ENCODE results near the gene TMED9.

TMED9 gene

GRCh38 chr5:177592010-177592834 lies at the start of gene TMED9:
TMED9 (plus strand) TSS chr5:177592203; CDS start chr5:177592215, 12 bp downstream.
- DNase-seq (ENCODE audit: low spot score in 2 of 2), result peak; percentile 75 to 84
- H3K9me3 ChIP-seq, result no peaks in the 10 kb centered on the region
- peak within 1 kb of the TSS; percentile 96 for H3K4me3 ChIP-seq
- no peaks in the 10 kb centered on the region for H3K4me1 ChIP-seq
- H3K27me3 ChIP-seq (ENCODE audit: low read depth), result peaks cover 20% of the 10 kb centered on the region
- H3K36me3 ChIP-seq (replicated peaks), result peaks cover 36% of the 10 kb centered on the region
- in situ Hi-C loops (cut with MboI; ENCODE audit: low sequenced_read_pairs), result no loop called here

DNA sequence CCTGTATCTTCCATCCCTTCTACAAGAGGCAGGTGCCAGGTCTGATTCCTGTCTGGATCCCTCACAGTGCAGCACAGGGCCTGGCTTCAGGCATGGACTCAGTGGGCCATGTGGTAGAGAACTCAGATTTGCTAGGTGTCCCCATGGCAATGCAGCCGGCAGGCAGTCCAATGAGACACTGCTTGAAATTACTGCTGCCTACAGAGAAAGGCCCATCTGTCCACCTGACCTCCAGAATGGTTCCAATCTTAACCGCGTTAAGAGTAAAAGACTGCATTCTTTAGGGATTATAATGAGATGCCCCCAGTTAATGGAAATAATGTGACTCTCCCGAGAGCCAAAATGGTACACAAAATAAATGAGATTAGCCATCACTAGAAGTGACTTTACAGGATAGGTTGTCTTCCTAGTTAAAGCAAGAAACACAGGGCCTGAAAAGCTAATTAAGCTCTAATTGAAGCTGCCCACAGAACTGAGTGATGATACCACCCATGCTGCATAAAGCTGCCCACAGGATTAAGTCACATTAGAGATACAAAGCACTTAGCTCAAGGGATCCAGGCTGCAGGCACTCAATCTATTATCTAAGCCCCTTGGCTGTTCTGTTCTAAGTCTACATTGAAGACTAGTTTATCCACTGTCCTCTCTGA lies 49.1 kb upstream of the TMED9 start:
- no peaks in the 10 kb centered on the region for H3K9me3 ChIP-seq
- H3K27me3 ChIP-seq (ENCODE audit: low read depth), result no peaks in the 10 kb centered on the region
- no peak overlapping the region for H3K4me3 ChIP-seq
- peaks cover 24% of the 10 kb centered on the region for H3K36me3 ChIP-seq (replicated peaks)
- in situ Hi-C loops (cut with MboI; ENCODE audit: low sequenced_read_pairs), result no loop called here
- DNase-seq (ENCODE audit: low spot score in 2 of 2), result no peak
- H3K4me1 ChIP-seq, result peaks cover 15% of the 10 kb centered on the region

- peaks cover 18% of the 10 kb centered on the region for H3K36me3 ChIP-seq (replicated peaks)
- no peak for DNase-seq (ENCODE audit: low spot score in 2 of 2)
These were observed 46.3 kb upstream of the TMED9 start for GRCh38 chr5:177545487-177546257.

GRCh38 chr5:177546258-177546741 lies 45.7 kb upstream of the TMED9 start:
- in situ Hi-C loops (cut with MboI; ENCODE audit: low sequenced_read_pairs), result no loop called here

More at GRCh38 chr5:177545487-177546257, 46.3 kb upstream of the TMED9 start:
- Histone ChIP-seq H3K4me1 (peaks cover 15% of the 10 kb centered on the region), H3K27me3 (ENCODE audit: low read depth) (no peaks in the 10 kb centered on the region), H3K4me3 (no peak overlapping the region), H3K9me3 (no peaks in the 10 kb centered on the region)
- in situ Hi-C loops (cut with MboI; ENCODE audit: low sequenced_read_pairs), result no loop called here

GRCh38 chr5:177547736-177548135 lies 44.3 kb upstream of the TMED9 start:
- Histone ChIP-seq H3K4me1 (peaks cover 17% of the 10 kb centered on the region), H3K9me3 (no peaks in the 10 kb centered on the region), H3K4me3 (no peak overlapping the region), H3K36me3 (replicated peaks) (peaks cover 19% of the 10 kb centered on the region), H3K27me3 (ENCODE audit: low read depth) (no peaks in the 10 kb centered on the region)
- DNase-seq (ENCODE audit: low spot score in 2 of 2), result no peak
- in situ Hi-C loops (cut with MboI; ENCODE audit: low sequenced_read_pairs), result no loop called here

More at GRCh38 chr5:177546258-177546741, 45.7 kb upstream of the TMED9 start:
- Histone ChIP-seq H3K9me3 (no peaks in the 10 kb centered on the region), H3K4me3 (no peak overlapping the region), H3K36me3 (replicated peaks) (peaks cover 18% of the 10 kb centered on the region), H3K4me1 (peaks cover 15% of the 10 kb centered on the region), H3K27me3 (ENCODE audit: low read depth) (no peaks in the 10 kb centered on the region)
- peak; percentile 32 to 39 for DNase-seq (ENCODE audit: low spot score in 2 of 2)

- H3K4me3 ChIP-seq, result no peak overlapping the region
- H3K9me3 ChIP-seq, result no peaks in the 10 kb centered on the region
- no peaks in the 10 kb centered on the region for H3K27me3 ChIP-seq (ENCODE audit: low read depth)
- in situ Hi-C loops (cut with MboI; ENCODE audit: low sequenced_read_pairs), result no loop called here
- peaks cover 18% of the 10 kb centered on the region for H3K36me3 ChIP-seq (replicated peaks)
- no peak for DNase-seq (ENCODE audit: low spot score in 2 of 2)
- peaks cover 15% of the 10 kb centered on the region for H3K4me1 ChIP-seq
These were observed 43.5 kb upstream of the TMED9 start for GRCh38 chr5:177548495-177548894.

DNA sequence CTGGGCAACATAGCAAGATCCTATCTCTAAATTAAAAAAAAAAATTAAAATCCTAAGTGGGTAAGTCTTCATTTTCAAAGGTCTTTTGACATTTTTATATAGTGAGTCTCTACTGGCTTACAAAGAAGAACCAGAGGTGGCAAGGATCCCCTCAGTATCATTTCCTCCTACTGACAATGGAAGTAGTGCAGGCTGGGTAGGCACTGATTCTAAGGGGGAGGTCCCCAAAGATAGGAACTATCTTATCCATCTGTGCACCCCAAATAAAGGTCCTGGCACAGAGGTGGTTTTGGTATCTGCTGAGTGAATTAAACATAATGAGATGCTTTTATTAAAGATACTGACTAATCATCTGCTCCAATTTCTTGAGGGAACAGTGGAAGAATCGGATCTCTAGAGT lies 41.9 kb upstream of the TMED9 start:
- no peak for DNase-seq (ENCODE audit: low spot score in 2 of 2)
- H3K9me3 ChIP-seq, result no peaks in the 10 kb centered on the region
- peaks cover 18% of the 10 kb centered on the region for H3K4me1 ChIP-seq
- no peaks in the 10 kb centered on the region for H3K27me3 ChIP-seq (ENCODE audit: low read depth)
- H3K36me3 ChIP-seq (replicated peaks), result peaks cover 15% of the 10 kb centered on the region
- H3K4me3 ChIP-seq, result no peak overlapping the region
- in situ Hi-C loops (cut with MboI; ENCODE audit: low sequenced_read_pairs), result no loop called here

GRCh38 chr5:177552839-177553455 lies 39.1 kb upstream of the TMED9 start:
- Histone ChIP-seq H3K4me1 (peaks cover 16% of the 10 kb centered on the region), H3K4me3 (peak overlapping the region; percentile 84), H3K9me3 (no peaks in the 10 kb centered on the region), H3K36me3 (replicated peaks) (peaks cover 15% of the 10 kb centered on the region), H3K27me3 (ENCODE audit: low read depth) (no peaks in the 10 kb centered on the region)
- peak in 1 of 2 experiments; percentile 58 for DNase-seq (ENCODE audit: low spot score in 2 of 2)
- in situ Hi-C loops (cut with MboI; ENCODE audit: low sequenced_read_pairs), result no loop called here

- in situ Hi-C loops (cut with MboI; ENCODE audit: low sequenced_read_pairs), result no loop called here
- Histone ChIP-seq H3K4me1 (peaks cover 16% of the 10 kb centered on the region), H3K27me3 (ENCODE audit: low read depth) (no peaks in the 10 kb centered on the region), H3K36me3 (replicated peaks) (peaks cover 15% of the 10 kb centered on the region), H3K4me3 (peak overlapping the region; percentile 84), H3K9me3 (no peaks in the 10 kb centered on the region)
- peak in 1 of 2 experiments; percentile 45 for DNase-seq (ENCODE audit: low spot score in 2 of 2)
These were observed 38.2 kb upstream of the TMED9 start for GRCh38 chr5:177553671-177554429.

DNA sequence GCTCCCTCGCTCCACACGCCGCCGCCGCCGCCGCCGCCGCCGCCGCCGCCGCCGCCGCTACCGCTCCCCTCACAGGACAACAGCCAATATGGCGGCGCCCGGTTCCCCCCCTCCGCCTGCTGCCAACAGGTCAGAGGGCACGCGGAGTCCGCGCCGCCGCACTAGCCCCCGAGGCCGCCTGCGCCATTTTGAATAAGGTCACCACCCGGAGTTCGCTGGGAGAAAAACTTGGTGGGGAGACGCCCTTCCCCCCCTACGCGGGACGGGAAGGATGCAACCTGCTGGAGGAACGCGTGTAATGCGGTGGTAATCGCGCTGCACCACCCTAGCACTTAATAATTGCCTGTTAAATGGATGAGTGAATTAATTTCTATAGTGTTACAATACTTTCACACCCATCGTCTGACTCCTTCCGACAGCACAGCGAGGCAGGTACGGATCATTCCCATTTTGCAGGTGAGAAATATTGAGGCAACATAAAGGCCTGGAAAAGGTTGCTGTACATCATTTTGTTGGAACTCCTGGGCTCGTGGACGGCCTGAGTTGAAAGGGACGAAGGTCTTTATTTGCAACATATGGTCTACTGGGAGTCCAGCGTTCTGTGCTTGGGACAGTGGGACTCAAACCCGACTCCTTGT lies 37.4 kb upstream of the TMED9 start, which contains the start of gene FAM193B:
FAM193B (minus strand) TSS at position 90 of the 638 bp plus-strand sequence. CDS start 105 bp downstream, outside the sequence.
- Histone ChIP-seq H3K27me3 (ENCODE audit: low read depth) (no peaks in the 10 kb centered on the region), H3K4me1 (peaks cover 20% of the 10 kb centered on the region), H3K9me3 (no peaks in the 10 kb centered on the region), H3K4me3 (peak within 1 kb of the TSS; percentile 84), H3K36me3 (replicated peaks) (peaks cover 15% of the 10 kb centered on the region)
- in situ Hi-C loops (cut with MboI; ENCODE audit: low sequenced_read_pairs), result no loop called here
- DNase-seq (ENCODE audit: low spot score in 2 of 2), result peak; percentile 86 to 97

DNA sequence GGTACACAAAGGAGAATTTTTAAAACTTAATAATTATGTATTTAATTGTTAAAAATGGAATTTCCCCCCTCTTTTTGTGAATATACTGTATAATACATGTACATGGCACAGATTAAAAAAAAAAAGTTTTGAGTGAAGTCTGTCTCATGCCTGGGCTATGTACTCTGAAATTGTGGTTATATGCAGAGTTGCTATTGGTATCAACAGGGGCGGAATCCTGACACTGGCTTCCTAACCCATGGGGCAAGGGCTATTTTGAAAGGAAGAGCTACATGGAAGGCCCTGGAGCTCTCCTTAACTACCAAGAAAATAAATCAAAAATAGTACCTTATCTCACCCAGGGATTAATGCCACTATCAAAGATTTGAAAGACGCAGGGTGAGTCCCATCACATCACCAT lies 36.8 kb upstream of the TMED9 start:
- in situ Hi-C loops (cut with MboI; ENCODE audit: low sequenced_read_pairs), result no loop called here
- H3K4me1 ChIP-seq, result peaks cover 20% of the 10 kb centered on the region
- no peaks in the 10 kb centered on the region for H3K9me3 ChIP-seq
- no peak overlapping the region for H3K4me3 ChIP-seq
- no peaks in the 10 kb centered on the region for H3K27me3 ChIP-seq (ENCODE audit: low read depth)
- H3K36me3 ChIP-seq (replicated peaks), result peaks cover 15% of the 10 kb centered on the region
- DNase-seq (ENCODE audit: low spot score in 2 of 2), result no peak

- Histone ChIP-seq H3K27me3 (ENCODE audit: low read depth) (no peaks in the 10 kb centered on the region), H3K4me3 (no peak overlapping the region), H3K9me3 (no peaks in the 10 kb centered on the region; the same call in 1 of the 2 replicates), H3K36me3 (replicated peaks) (peaks cover 12% of the 10 kb centered on the region), H3K4me1 (peaks cover 20% of the 10 kb centered on the region)
- in situ Hi-C loops (cut with MboI; ENCODE audit: low sequenced_read_pairs), result no loop called here
- DNase-seq (ENCODE audit: low spot score in 2 of 2), result no peak
These were observed 36.3 kb upstream of the TMED9 start for GRCh38 chr5:177555665-177556064.
